ENCODE measurements around the gene INPP4B. TPM values are rescaled to one million over a fixed set of nuclear protein-coding genes. Genes with fewer than 3 reads are reported as not detected.

INPP4B gene
- total and polyA plus RNA-seq, 9 donors: 1.7 to 14.7 (median 10.7) TPM

- TF ChIP-seq CTCF (IDR thresholded peaks at IDR 0.05) (no peak), EP300 (IDR thresholded peaks at IDR 0.05) (no peak), POLR2A (IDR thresholded peaks at IDR 0.05) (no peak)
- Histone ChIP-seq H3K4me3 (no peak overlapping the region), H3K9me3 (no peaks in the 10 kb centered on the region), H3K36me3 (no peaks in the 10 kb centered on the region), H3K27me3 (no peaks in the 10 kb centered on the region), H3K4me1 (ENCODE audit: insufficient read depth) (no peaks in the 10 kb centered on the region), H3K27ac (no peak overlapping the region)
- DNase-seq: no peak
- intact Hi-C loops (cut with DNase I): loop anchor here in 3 of 4 donors (5.0 to 10.0 kb wide), 2 partner anchors 720 to 722 kb away; partner anchors contain the start of gene INPP4B (in 3 of the 3)
- 63 to 67% (median 66%) methylated on average over 2 of the region's 2 CpGs for WGBS, 3 donors
Measured at GRCh38 chr4:142124874-142125273, 721.2 kb downstream of the INPP4B start.

GRCh38 chr4:142121448-142122350 lies 724.4 kb downstream of the INPP4B start:
- intact Hi-C loops (cut with DNase I): loop anchor here in 2 of 4 donors (10.0 kb wide), 1 partner anchor 723 kb away; the partner anchor contains the start of gene INPP4B (in 2 of the 2)
- Histone ChIP-seq H3K36me3 (no peaks in the 10 kb centered on the region), H3K27ac (no peak overlapping the region), H3K4me1 (ENCODE audit: insufficient read depth) (no peaks in the 10 kb centered on the region), H3K4me3 (no peak overlapping the region), H3K9me3 (no peaks in the 10 kb centered on the region), H3K27me3 (no peaks in the 10 kb centered on the region)
- WGBS, 3 donors: 75 to 88% (median 83%) methylated on average over 9 of the region's 9 CpGs
- DNase-seq: no peak
- no peak for TF ChIP-seq CTCF (IDR thresholded peaks at IDR 0.05)
- TF ChIP-seq EP300 (IDR thresholded peaks at IDR 0.05): no peak
- no peak for TF ChIP-seq POLR2A (IDR thresholded peaks at IDR 0.05)

GRCh38 chr4:142120921-142121320 lies 725.2 kb downstream of the INPP4B start:
- intact Hi-C loops (cut with DNase I): loop anchor here in 2 of 4 donors (10.0 kb wide), 1 partner anchor 724 kb away; the partner anchor contains the start of gene INPP4B (in 2 of the 2)
- 94 to 98% (median 96%) methylated on average over 1 of the region's 1 CpG for WGBS, 3 donors
- no peaks in the 10 kb centered on the region for H3K4me1 ChIP-seq (ENCODE audit: insufficient read depth)
- no peak for DNase-seq
- no peak overlapping the region for H3K27ac ChIP-seq
- TF ChIP-seq CTCF (IDR thresholded peaks at IDR 0.05) (no peak), EP300 (IDR thresholded peaks at IDR 0.05) (no peak), POLR2A (IDR thresholded peaks at IDR 0.05) (no peak)
- H3K4me3 ChIP-seq: no peak overlapping the region
- H3K9me3 ChIP-seq: no peaks in the 10 kb centered on the region
- H3K27me3 ChIP-seq: no peaks in the 10 kb centered on the region
- H3K36me3 ChIP-seq: no peaks in the 10 kb centered on the region

GRCh38 chr4:142112451-142112850 lies 733.6 kb downstream of the INPP4B start:
- intact Hi-C loops (cut with DNase I): no loop called here
- no peaks in the 10 kb centered on the region for H3K27me3 ChIP-seq
- no peaks in the 10 kb centered on the region for H3K9me3 ChIP-seq
- TF ChIP-seq EP300 (IDR thresholded peaks at IDR 0.05): no peak
- no peak for TF ChIP-seq CTCF (IDR thresholded peaks at IDR 0.05)
- no peak for TF ChIP-seq POLR2A (IDR thresholded peaks at IDR 0.05)
- no peak for DNase-seq
- no peak overlapping the region for H3K4me3 ChIP-seq
- H3K27ac ChIP-seq: no peak overlapping the region
- H3K36me3 ChIP-seq: no peaks in the 10 kb centered on the region
- no peaks in the 10 kb centered on the region for H3K4me1 ChIP-seq (ENCODE audit: insufficient read depth)
- 72 to 90% (median 83%) methylated on average over 2 of the region's 2 CpGs for WGBS, 3 donors

Measured in ovary (tissue), 9 donors.